NCI-H1417 (cell line): ENCODE data around the gene CLEC14A.

Source experiments
- DNase-seq, 3 experiments: peaks; one replicate each; lab custom pipeline; 2025; lab: John Stamatoyannopoulos, UW

The CLEC14A gene

GRCh38 chr14:38205949-38206665 is 49.8 kb downstream of the CLEC14A start:
- DNase-seq = no peak

GRCh38 chr14:38205119-38205813 is 50.6 kb downstream of the CLEC14A start:
- DNase-seq = no peak

- no peak for DNase-seq
Observed at GRCh38 chr14:38204719-38205115, 51.2 kb downstream of the CLEC14A start.
